ENCODE measurements around the gene HEPACAM. TPM values are rescaled to one million over a fixed set of nuclear protein-coding genes. Genes with fewer than 3 reads are reported as not detected.
A peak's percentile ranks its signal among the peaks of the same experiment; 100 is the strongest.

Gene HEPACAM
- total and polyA plus RNA-seq, 8 donors = 0.04 to 0.31 (median 0.07) TPM; not detected in 3

DNA sequence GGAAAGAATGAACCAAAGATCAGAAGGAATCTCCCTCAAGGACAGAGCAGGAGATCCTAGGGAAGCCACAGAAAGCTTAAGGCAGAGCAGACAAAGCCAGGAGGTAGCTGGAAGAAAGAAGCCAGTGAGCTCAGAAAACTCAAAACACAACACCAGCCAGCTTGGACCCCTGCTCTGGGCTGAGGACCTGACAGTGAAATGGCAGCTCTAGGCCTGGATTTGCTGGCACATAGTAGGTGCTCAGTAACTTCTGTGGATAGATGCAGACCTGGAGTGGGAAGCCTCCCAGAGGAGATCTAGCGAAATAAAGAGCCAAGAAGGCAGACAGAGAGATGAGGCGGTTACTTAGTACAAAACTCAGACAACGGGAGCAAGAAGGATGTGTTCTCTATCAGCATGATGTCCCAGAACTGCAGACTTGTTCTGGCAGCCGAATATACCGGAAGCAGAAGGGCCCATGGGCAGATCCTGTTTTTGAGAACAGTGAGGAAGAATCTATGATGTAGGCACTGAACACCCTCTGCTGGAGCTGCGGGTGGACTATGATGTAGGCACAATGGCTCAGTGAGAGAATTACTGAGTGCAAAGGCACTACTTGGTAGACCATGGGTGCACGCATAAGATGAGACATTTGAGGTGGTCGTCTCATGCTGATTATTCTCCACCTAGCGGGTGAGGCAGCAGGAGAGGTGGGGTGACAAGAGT lies 42.9 kb downstream of the HEPACAM start:
- TF ChIP-seq, protein P1, sequence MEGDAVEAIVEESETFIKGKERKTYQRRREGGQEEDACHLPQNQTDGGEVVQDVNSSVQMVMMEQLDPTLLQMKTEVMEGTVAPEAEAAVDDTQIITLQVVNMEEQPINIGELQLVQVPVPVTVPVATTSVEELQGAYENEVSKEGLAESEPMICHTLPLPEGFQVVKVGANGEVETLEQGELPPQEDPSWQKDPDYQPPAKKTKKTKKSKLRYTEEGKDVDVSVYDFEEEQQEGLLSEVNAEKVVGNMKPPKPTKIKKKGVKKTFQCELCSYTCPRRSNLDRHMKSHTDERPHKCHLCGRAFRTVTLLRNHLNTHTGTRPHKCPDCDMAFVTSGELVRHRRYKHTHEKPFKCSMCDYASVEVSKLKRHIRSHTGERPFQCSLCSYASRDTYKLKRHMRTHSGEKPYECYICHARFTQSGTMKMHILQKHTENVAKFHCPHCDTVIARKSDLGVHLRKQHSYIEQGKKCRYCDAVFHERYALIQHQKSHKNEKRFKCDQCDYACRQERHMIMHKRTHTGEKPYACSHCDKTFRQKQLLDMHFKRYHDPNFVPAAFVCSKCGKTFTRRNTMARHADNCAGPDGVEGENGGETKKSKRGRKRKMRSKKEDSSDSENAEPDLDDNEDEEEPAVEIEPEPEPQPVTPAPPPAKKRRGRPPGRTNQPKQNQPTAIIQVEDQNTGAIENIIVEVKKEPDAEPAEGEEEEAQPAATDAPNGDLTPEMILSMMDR (IDR thresholded peaks at IDR 0.05) = no peak
- intact Hi-C loops (cut with DNase I) = no loop called here
- no peak for ATAC-seq
- Histone ChIP-seq H3K4me3 (no peak overlapping the region), H3K27ac (peak overlapping the region in 1 of 2 donors; percentile 0), H3K9me3 (no peaks in the 10 kb centered on the region), H3K4me1 (peaks cover 0 to 14% of the 10 kb centered on the region in 2 donors), H3K27me3 (no peaks in the 10 kb centered on the region), H3K36me3 (no peaks in the 10 kb centered on the region)
- no peak for DNase-seq

DNA sequence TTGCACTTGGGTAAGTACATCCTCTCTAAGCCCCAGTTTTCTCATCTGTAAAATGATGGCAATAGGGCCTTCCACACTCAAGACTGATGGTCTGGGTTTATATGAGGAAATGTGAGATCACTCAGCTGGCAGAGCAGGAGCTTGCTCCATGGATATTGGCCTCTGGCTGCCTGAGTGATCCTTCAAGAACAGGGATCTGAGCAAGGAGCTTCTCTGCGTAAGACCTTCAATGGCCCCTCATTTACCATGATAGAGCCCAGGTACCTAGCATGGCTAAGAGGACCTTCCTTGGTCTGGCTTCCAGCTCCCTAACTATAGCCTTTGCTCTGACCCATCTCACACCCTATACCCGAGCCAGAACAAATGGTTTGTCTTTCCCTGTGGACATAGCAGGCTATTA lies 43.7 kb downstream of the HEPACAM start:
- intact Hi-C loops (cut with DNase I) = no loop called here
- H3K9me3 ChIP-seq = no peaks in the 10 kb centered on the region

DNA sequence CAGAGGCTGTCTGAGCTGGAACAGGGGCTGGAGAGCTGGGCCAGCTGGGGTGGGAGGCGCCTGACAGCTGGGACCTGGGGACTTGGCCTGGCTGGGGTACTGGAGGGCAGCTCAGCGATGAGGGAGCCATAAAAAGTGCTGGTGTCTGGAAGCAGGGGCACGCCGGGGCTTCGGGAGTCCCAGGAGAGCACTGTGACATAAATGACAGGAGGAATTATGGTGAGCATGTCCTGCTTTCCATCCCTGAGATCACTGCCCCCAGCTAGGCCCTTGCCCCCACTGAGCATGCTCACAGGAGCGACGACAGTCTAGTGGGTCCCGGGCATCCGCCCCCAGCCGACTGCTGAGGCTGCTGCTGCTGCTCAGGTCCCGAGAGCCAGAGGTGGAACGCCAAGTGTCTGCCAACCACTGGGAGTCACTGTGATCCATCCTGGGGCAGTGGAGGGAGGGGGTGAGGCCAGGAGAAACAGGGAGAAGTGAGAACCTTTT lies 44.4 kb downstream of the HEPACAM start:
- Histone ChIP-seq H3K27me3 (no peaks in the 10 kb centered on the region), H3K9me3 (no peaks in the 10 kb centered on the region), H3K27ac (no peak overlapping the region), H3K4me1 (peaks cover 0 to 14% of the 10 kb centered on the region in 2 donors), H3K36me3 (no peaks in the 10 kb centered on the region), H3K4me3 (no peak overlapping the region)
- DNase-seq (peak in 1 of 4 donors; percentile 71), ATAC-seq (no peak)
- intact Hi-C loops (cut with DNase I) = no loop called here
- TF ChIP-seq, protein P1 (IDR thresholded peaks at IDR 0.05) = no peak

More for the DNA sequence above, 43.7 kb downstream of the HEPACAM start:
- no peaks in the 10 kb centered on the region for H3K27me3 ChIP-seq
- peak overlapping the region; percentile 0 to 19 for H3K27ac ChIP-seq
- DNase-seq = no peak
- H3K4me1 ChIP-seq = peaks cover 0 to 14% of the 10 kb centered on the region in 2 donors
- TF ChIP-seq, protein P1 (IDR thresholded peaks at IDR 0.05) = no peak
- no peak overlapping the region for H3K4me3 ChIP-seq
- H3K36me3 ChIP-seq = no peaks in the 10 kb centered on the region
- ATAC-seq = no peak

DNA sequence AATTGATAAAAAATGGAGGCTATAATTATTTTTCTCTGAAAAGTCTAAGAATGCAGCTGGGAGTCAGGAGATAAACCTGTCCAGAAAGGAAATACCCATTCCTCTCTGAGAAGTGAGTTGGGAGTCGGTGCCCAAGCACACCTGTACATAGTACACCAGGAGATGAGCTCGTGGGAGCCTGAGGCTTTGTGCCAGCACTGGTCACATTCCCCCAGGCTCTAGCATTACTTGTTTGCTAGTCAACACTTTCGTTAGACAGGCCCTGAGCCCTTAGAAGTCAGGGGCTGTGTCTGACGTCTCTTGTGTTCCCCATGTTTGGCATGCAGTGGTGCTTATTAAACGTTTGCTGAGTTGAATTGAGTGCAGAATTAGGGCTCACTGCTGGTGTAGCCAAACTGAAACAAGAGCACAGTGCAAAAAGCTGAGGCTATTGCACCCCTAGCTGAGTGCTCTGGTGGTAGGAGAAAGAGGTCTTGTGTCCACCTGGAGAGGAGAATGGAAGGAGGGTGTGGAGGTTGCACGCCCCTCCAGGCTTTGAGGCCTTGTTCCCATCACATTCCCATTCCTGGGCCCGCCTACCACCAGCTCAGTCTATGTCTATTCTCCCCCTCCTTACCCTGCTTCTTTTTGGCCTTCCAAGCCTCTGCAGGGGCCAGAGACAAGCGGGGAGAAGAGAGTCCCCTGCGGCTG lies 45.0 kb downstream of the HEPACAM start:
- no peak for ATAC-seq
- H3K27ac ChIP-seq = no peak overlapping the region
- peaks cover 0 to 14% of the 10 kb centered on the region in 2 donors for H3K4me1 ChIP-seq

More for the DNA sequence above, 45.0 kb downstream of the HEPACAM start:
- Histone ChIP-seq H3K9me3 (no peaks in the 10 kb centered on the region), H3K27me3 (no peaks in the 10 kb centered on the region), H3K36me3 (no peaks in the 10 kb centered on the region), H3K4me3 (no peak overlapping the region)
- intact Hi-C loops (cut with DNase I) = no loop called here
- no peak for DNase-seq
- TF ChIP-seq, protein P1 (IDR thresholded peaks at IDR 0.05) = no peak
